AG08396 (cell line): ENCODE data around the gene BDP1.
"Not testable (repeated sequence)": the region's sequence is repeated elsewhere in the genome, so short reads cannot be mapped to it uniquely, and the experiment has no call there.

Experiments
- DNase-seq: peaks from one replicate; pipeline ENCODE4 v3.0.0; 2012; ENCODE audit warnings: low spot score, mixed read lengths

The BDP1 gene

DNA sequence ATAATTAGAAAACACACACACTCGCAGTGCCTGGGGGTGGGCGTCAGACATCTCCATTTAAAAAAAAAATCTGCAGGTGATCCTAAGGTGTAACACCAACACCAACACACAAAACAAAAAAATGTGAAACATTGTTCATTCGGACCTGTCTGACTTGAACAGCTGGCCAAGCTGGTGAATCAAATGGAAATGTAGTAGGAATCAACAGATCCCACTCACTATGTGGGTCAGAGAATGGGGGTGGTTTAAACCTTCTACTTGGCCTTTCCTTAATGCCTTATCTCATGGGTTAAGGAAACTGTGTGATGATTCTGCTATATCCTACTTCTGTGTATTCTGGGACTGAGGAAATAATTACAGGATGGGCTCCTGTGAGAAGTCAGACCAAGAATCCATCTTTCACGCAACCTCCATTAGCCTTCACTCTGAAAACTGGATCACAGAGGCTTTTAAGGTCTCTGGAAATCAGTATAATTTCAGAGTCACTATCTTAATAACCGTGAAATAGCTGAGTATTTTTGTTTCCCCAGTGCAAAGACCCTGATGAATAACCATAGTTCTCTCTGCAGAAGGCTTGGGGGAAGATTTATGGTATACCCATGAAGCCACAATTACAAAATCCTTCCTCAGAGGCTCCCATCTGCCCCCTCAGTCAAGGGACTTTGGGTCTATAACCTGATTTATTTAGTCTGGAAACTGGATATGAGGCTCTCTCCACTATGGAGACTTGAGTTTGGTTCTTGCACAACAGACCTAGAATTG lies 114.5 kb downstream of the BDP1 start:
- DNase-seq, result no peak

GRCh38 chr5:71571811-71572210 lies 116.4 kb downstream of the BDP1 start:
- not testable (repeated sequence) for DNase-seq

DNA sequence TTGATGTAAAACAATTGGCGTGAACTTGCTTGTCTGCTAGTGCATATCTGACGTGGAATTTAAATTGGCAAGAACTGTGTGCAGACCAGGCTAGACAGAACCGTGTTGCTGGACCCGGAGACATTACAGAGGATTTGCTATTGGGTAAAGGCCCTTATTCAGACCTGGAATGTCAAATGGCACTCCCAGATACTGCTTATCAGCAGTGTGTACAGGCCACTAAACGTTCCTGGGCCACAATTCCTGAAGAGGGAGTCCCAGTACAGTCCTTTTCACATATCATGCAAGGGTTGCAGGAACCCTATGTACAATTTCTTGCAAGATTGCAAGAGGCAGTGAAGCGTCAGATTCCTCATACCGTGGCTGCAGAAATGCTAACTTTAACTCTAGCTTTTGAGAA lies 118.1 kb downstream of the BDP1 start:
- no peak for DNase-seq

DNA sequence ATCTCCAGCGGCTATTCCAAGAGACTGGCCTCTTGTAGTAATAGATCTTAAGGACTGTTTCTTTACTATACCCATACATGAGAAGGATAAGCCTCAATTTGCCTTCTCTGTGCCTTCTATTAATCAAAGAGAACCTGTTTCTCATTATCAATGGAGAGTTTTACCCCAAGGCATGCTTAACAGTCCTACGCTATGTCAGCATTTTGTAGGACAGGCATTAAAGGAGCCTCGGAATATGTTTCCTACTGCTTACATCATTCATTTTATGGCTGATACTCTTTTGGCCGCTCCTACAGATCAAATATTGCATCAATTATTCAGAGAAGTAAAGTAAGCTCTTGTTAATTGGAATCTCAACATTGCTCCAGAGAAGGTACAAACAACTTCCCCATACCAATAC lies 120.1 kb downstream of the BDP1 start:
- not testable (repeated sequence) for DNase-seq

GRCh38 chr5:71576241-71576640 lies 120.8 kb downstream of the BDP1 start:
- no peak for DNase-seq

- not testable (repeated sequence) for DNase-seq
Observed at GRCh38 chr5:71577839-71578238, 122.4 kb downstream of the BDP1 start.

DNA sequence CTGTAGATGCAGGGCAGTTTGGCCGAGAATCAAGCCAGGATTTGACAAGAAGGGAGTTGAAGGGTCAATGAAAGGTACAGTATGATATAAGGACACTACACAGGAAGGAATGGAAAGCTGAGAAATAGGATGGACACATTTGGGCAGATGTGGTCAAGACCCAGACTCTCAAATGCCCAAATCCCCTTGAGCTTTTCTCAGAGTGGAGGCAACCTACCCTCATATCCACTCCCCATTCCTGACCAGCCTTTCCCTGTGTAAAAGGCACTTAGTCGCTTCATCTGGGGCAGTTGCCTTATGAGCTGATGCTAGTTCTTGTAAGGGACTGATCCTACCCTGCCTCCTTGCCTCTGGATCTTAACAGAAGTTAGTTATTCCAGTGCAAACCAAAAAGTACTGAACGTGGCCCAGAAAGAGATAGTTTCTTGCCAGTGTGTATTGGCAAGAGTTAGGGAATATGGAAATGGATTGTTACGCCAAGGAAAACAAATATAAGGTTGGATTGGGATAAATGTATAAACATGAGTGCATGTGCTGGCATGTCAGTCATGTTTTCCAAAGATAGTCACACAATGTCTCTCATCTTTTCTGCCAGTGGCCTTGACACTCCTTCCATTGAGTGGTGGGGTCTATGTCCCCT lies 127.6 kb downstream of the BDP1 start:
- no peak for DNase-seq

- DNase-seq, result peak; percentile 10
Observed at GRCh38 chr5:71586052-71586940, 130.8 kb downstream of the BDP1 start.

- DNase-seq, result peak; percentile 97
Observed at GRCh38 chr5:71586941-71587765, 131.7 kb downstream of the BDP1 start, which contains the start of gene MCCC2. Gene MCCC2 (plus strand): TSS chr5:71587340. CDS start chr5:71587426, 86 bp downstream.

GRCh38 chr5:71587766-71588532 lies 132.5 kb downstream of the BDP1 start:
- DNase-seq, result no peak

GRCh38 chr5:71588533-71588885 lies 133.1 kb downstream of the BDP1 start:
- no peak for DNase-seq

DNA sequence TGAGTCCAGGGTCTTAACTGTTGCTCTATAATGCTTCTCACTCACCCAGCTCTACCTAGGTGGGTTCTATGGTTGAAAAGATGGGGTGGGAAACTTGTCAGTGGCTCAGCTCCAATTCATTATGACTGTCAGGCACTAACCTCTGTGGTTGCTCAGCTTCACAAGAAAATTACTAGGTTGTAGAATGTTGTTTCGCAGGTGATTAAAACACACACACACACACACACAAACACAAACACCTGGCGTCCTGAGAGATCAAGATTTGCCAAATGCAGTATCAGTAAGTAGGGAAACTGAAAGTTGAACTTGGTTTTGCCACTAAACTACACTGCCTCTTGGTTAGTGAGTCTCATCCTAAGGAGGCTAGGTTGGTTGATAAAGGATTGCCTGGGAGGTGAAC lies 134.5 kb downstream of the BDP1 start:
- no peak for DNase-seq

DNA sequence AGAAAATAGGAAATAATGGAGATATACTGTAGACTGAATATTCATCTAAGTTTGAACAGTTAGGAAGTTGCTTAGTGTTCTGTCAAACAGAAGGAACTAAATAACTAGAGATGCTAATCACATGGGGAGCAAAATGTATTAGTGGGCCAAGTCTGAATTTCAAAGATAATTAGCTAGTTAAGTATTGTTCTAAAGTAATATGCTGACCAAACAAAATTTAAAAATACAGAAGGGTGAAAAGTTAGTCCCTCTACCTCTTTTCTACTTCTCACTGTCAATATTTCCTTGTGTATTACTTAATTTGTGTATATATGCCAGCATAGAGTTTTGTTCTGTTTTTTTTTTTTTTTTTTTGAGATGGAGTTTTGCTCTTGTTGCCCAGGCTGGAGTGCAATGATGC lies 135.6 kb downstream of the BDP1 start:
- no peak for DNase-seq

GRCh38 chr5:71596169-71596568 lies 140.7 kb downstream of the BDP1 start:
- DNase-seq, result no peak

GRCh38 chr5:71597001-71597400 lies 141.6 kb downstream of the BDP1 start:
- no peak for DNase-seq

DNA sequence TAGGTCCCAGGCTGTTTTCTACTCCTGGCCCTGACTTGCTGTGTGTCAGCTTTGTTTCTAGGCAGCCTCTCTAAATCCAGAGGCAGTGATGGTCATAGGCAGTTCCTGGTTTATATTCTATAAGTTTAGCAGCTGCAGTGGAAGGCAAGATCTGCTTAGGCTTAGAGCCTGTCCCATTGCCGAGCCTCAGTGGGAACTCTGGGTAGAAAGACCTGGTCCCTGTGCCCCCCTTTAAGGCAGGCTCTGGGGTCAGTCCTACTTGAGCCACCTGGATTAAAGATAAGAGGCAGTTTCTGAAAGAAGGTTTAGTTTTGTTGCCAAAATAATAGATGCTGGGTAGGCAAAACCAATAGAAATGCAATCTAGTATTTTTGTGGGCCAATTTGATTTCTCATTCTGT lies 145.3 kb downstream of the BDP1 start:
- no peak for DNase-seq

DNA sequence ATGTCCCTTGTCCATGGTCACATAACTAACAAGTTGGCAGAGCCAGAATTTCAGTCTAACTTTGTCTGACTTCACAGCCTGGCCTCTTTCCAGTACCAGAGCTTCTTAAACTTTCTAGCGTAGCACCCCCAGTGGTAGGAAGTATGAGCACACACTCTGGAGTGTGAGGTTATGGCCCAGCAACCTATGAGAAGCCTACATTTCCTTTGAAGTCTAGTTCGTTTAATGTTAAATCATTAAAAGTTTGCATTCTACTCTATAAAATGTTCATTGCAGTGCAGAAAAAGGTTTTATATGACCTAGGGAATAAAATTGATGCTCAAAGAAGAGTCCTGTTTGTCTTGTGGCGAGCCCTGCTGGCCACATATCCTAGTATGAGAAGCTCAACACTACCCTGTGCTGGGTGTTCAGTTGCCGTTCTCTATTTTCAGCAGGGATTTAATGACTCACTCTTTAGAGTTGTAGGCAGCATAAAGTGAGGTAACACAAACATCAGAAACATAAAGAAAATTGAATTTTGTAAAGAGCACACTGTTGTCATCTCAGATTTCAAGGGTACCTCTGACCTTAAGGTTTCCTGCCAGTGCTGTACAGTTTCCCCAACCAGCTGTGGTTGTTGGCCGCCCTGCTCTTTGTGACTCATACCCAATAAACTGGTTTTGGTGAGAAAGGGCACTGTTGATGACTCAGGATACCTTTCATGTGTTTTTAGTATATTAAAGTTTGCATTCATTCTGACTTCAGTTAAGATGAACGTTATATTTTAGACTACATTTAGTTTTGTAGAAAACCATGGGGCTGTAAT lies 146.0 kb downstream of the BDP1 start:
- DNase-seq, result peak; percentile 86

DNA sequence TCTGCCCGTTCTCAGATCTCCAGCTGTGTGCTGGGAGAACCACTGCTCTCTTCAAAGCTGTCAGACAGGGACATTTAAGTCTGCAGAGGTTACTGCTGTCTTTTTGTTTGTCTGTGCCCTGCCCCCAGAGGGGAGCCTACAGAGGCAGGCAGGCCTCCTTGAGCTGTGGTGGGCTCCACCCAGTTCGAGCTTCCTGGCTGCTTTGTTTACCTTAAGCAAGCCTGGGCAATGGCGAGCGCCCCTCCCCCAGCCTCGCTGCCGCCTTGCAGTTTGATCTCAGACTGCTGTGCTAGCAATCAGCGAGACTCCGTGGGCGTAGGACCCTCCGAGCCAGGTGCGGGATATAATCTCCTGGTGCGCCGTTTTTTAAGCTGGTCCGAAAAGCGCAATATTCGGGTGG lies 154.5 kb downstream of the BDP1 start:
- not testable (repeated sequence) for DNase-seq

- no peak for DNase-seq
Observed at GRCh38 chr5:71615809-71616208, 160.4 kb downstream of the BDP1 start.
